ENCODE data around the gene HSPA1B.

DNA sequence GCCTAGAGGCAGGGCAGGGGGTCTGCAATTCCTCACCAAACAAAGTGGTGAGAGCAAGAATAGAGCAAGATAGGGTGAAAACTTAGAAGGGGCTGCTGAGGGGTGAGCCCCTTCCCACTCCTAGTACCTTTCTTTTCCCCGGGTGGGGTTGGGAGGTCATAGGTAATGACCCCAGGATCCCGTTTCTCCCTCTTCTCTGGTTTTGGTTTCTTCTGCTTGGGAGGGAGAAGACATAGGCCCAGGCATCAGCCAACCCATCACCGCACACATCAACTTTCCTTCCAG is 35.5 kb upstream of the HSPA1B start:
- TF ChIP-seq, protein P1, sequence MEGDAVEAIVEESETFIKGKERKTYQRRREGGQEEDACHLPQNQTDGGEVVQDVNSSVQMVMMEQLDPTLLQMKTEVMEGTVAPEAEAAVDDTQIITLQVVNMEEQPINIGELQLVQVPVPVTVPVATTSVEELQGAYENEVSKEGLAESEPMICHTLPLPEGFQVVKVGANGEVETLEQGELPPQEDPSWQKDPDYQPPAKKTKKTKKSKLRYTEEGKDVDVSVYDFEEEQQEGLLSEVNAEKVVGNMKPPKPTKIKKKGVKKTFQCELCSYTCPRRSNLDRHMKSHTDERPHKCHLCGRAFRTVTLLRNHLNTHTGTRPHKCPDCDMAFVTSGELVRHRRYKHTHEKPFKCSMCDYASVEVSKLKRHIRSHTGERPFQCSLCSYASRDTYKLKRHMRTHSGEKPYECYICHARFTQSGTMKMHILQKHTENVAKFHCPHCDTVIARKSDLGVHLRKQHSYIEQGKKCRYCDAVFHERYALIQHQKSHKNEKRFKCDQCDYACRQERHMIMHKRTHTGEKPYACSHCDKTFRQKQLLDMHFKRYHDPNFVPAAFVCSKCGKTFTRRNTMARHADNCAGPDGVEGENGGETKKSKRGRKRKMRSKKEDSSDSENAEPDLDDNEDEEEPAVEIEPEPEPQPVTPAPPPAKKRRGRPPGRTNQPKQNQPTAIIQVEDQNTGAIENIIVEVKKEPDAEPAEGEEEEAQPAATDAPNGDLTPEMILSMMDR (IDR thresholded peaks at IDR 0.05) = no peak
- TF ChIP-seq EP300 (IDR thresholded peaks at IDR 0.05) = no peak
- no peak for TF ChIP-seq POLR2A (IDR thresholded peaks at IDR 0.05)
